Endothelial cell of umbilical vein (primary cell): Measurements from ENCODE around the gene CAPN14.
"Not testable (repeated sequence)": the region's sequence is repeated elsewhere in the genome, so short reads cannot be mapped to it uniquely, and the experiment has no call there.

Experiments used
- EZH2 ChIP-seq: IDR thresholded peaks from 2 replicates; pipeline ENCODE4 v1.6.1; 2012; ENCODE audit warnings: borderline replicate concordance, low read depth, mild to moderate bottlenecking, moderate library complexity, low read length, inconsistent platforms; ENCODE audit not compliant: severe bottlenecking
- POLR2A ChIP-seq: IDR thresholded peaks from 2 replicates; pipeline ENCODE4 v1.6.1; 2012; ENCODE audit warnings: low read depth, mild to moderate bottlenecking, control low read depth, low read length
- POLR2AphosphoS5 ChIP-seq: IDR thresholded peaks from 2 replicates; pipeline ENCODE4 v1.6.1; 2012; ENCODE audit warnings: low read depth, mild to moderate bottlenecking, control low read depth, low read length, moderate library complexity; ENCODE audit not compliant: insufficient read depth
- TF ChIP-seq, protein P1 (sequence below), 2 donors: IDR thresholded peaks; 1 replicate in 1 of 2; 2 replicates in 1 of 2; pipeline ENCODE4 v1.5.1; 2011; ENCODE audit warnings: low read length in 2 of 2, mild to moderate bottlenecking in 2 of 2, moderate library complexity in 2 of 2, control low read depth in 1 of 2, inconsistent platforms in 1 of 2, low read depth in 1 of 2; ENCODE audit not compliant: insufficient read depth in 1 of 2; ENCODE audit errors: extremely low read depth in 1 of 2

DNA sequence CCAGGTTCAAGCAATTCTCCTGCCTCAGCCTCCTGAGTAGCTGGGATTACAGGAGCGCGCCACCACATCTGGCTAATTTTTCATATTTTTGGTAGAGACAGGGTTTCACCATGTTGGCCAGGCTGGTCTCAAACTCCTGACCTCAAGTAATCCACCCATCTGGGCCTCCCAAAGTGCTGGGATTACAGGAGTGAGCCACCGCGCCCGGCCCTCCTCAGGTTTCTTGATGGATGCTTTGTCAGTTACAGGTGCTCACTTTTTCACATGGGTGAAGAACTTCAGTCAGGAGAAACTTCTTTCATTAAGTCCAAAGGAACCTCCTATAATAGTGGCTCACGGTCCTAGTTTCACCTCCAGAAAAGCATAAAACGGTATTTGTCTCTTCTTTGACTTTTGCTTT lies 33.3 kb downstream of the CAPN14 start:
- TF ChIP-seq, protein P1, sequence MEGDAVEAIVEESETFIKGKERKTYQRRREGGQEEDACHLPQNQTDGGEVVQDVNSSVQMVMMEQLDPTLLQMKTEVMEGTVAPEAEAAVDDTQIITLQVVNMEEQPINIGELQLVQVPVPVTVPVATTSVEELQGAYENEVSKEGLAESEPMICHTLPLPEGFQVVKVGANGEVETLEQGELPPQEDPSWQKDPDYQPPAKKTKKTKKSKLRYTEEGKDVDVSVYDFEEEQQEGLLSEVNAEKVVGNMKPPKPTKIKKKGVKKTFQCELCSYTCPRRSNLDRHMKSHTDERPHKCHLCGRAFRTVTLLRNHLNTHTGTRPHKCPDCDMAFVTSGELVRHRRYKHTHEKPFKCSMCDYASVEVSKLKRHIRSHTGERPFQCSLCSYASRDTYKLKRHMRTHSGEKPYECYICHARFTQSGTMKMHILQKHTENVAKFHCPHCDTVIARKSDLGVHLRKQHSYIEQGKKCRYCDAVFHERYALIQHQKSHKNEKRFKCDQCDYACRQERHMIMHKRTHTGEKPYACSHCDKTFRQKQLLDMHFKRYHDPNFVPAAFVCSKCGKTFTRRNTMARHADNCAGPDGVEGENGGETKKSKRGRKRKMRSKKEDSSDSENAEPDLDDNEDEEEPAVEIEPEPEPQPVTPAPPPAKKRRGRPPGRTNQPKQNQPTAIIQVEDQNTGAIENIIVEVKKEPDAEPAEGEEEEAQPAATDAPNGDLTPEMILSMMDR (IDR thresholded peaks at IDR 0.05; ENCODE audit: extremely low read depth in 1 of 2, insufficient read depth in 1 of 2, low read depth in 1 of 2, low read length in 2 of 2): not testable (repeated sequence)
- not testable (repeated sequence) for TF ChIP-seq POLR2AphosphoS5, POLR2A, EZH2
